Gastrocnemius medialis (tissue), 4 donors: Measurements from ENCODE around the gene FAM118A. TPM values are rescaled to one million over a fixed set of nuclear protein-coding genes. Genes with fewer than 3 reads are reported as not detected.

Experiments
- ATAC-seq, 2 donors: fragments of 150-250 bp; one replicate each; pipeline ENCODE4 v1.9.1; 2016
- DNase-seq, 2 donors: peaks; one replicate each; pipeline ENCODE4 v3.0.0-alpha.2; 2019
- H3K27ac ChIP-seq, 4 donors: fragments of 200-600 bp; sonication (generic); 1 replicate in 1 of 4; 2 replicates in 3 of 4; pipeline ENCODE4 v1.5.1; 2016 to 2018; ENCODE audit warnings: mild to moderate bottlenecking in 2 of 4, moderate library complexity in 1 of 4
- H3K27me3 ChIP-seq, 3 donors: fragments of 200-600 bp; sonication (generic) in 2 of 3; 1 replicate in 1 of 3; 2 replicates in 2 of 3; pipeline versions ENCODE4 v1.5.1 to v1.6.0; 2016 to 2019; ENCODE audit warnings: mild to moderate bottlenecking in 1 of 3, moderate library complexity in 1 of 3
- H3K36me3 ChIP-seq, 2 donors: fragments of 200-600 bp; sonication (generic) in 1 of 2; one replicate each; pipeline ENCODE4 v1.5.1; 2017 to 2018
- H3K4me1 ChIP-seq, 2 donors: fragments of 200-600 bp; sonication (generic) in 1 of 2; one replicate each; pipeline ENCODE4 v1.5.1; 2016 to 2017; ENCODE audit warnings: mild to moderate bottlenecking in 2 of 2
- H3K4me3 ChIP-seq, 4 donors: fragments of 200-600 bp; sonication (generic) in 3 of 4; 1 replicate in 1 of 4; 2 replicates in 3 of 4; pipeline ENCODE4 v1.5.1; 2016 to 2019; ENCODE audit warnings: mild to moderate bottlenecking in 2 of 4
- H3K9me3 ChIP-seq, 3 donors: fragments of 200-600 bp; sonication (generic) in 2 of 3; 1 replicate in 1 of 3; 2 replicates in 2 of 3; pipeline ENCODE4 v1.5.1; 2016 to 2019
- POLR2A ChIP-seq, 2 donors: fragments of 450-650 bp; IDR thresholded peaks; one replicate each; pipeline ENCODE4 v1.6.1; 2017; ENCODE audit warnings: antibody characterized with exemption in 2 of 2, mild to moderate bottlenecking in 2 of 2, moderate library complexity in 2 of 2
- in situ Hi-C, 4 donors: fragments of 200-750 bp; cut with MboI; loops; one replicate each; pipeline versions ENCODE4 v1.15.0 to v1.8.0; 2017; ENCODE audit warnings: low sequenced_read_pairs in 4 of 4
- intact Hi-C: fragments of 100-400 bp; cut with DNase I; formaldehyde crosslinking; loops from one replicate; pipeline ENCODE4 v1.15.1; 2023; ENCODE audit warnings: low total_unique reads
- total RNA-seq, 4 donors: library from RNA; depleted of rRNA; stranded (reverse); fragments of >200 nt; gene quantifications; one replicate each; pipeline versions ENCODE4 v1.1.0 to v1.2.3, GENCODE V29; 2016
- TF ChIP-seq, protein P1 (sequence below), 5 experiments: fragments of 450-650 bp in 3 of 5; fragments of 200-600 bp in 2 of 5; sonication (generic) in 2 of 5; IDR thresholded peaks in 4 of 5; conservative IDR thresholded peaks in 1 of 5; 1 replicate in 4 of 5; 2 replicates in 1 of 5; pipeline ENCODE4 v1.5.1; 2016 to 2019; ENCODE audit warnings: antibody characterized with exemption in 5 of 5, mild to moderate bottlenecking in 3 of 5, moderate library complexity in 3 of 5

Gene FAM118A
- total RNA-seq, 4 donors from 2014 or later, result 4.1 to 30.0 (median 24.2) TPM

DNA sequence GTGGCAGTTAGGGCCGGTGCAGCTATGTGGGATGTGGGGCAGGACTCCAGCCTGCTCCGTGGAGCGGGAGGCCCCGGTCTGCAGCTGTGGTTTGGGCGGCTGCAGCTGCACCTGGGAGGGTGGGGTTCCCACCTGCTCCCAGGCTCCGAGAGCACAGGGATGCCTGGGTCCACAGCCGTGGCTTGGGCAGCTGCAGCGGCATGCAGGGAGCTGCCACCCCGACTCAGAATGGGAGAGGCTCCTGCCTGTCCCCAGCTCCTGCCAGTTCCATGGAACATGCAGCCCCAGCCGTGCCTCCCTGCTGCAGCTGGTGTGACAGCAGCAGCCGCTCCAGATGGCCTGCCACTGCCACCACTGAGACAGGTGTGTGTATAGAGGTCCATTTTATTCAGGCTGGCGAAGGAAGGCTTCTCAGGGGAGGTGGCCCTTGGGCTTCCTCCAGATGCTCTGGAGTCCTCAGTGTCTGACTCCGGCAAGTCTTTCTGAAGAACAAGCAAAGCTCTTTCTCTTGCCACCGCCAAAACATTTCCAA lies 46.7 kb upstream of the FAM118A start:
- DNase-seq, result no peak
- in situ Hi-C loops (loop anchor here in 1 of 4 donors (10.0 kb wide), 1 partner anchor 292 kb away; no protein-coding TSS in a partner anchor), intact Hi-C loops (loop anchor here (1.0 kb wide), 1 partner anchor 22 kb away; no protein-coding TSS in a partner anchor)
- Histone ChIP-seq H3K27me3 (no peaks in the 10 kb centered on the region), H3K4me3 (no peak overlapping the region), H3K4me1 (peaks cover 11 to 13% of the 10 kb centered on the region in 2 donors), H3K9me3 (no peaks in the 10 kb centered on the region), H3K36me3 (no peaks in the 10 kb centered on the region), H3K27ac (peak overlapping the region in 2 of 4 donors; percentile 6 to 59)
- TF ChIP-seq, protein P1, sequence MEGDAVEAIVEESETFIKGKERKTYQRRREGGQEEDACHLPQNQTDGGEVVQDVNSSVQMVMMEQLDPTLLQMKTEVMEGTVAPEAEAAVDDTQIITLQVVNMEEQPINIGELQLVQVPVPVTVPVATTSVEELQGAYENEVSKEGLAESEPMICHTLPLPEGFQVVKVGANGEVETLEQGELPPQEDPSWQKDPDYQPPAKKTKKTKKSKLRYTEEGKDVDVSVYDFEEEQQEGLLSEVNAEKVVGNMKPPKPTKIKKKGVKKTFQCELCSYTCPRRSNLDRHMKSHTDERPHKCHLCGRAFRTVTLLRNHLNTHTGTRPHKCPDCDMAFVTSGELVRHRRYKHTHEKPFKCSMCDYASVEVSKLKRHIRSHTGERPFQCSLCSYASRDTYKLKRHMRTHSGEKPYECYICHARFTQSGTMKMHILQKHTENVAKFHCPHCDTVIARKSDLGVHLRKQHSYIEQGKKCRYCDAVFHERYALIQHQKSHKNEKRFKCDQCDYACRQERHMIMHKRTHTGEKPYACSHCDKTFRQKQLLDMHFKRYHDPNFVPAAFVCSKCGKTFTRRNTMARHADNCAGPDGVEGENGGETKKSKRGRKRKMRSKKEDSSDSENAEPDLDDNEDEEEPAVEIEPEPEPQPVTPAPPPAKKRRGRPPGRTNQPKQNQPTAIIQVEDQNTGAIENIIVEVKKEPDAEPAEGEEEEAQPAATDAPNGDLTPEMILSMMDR (IDR thresholded peaks at IDR 0.05 in 4 of 5, conservative IDR thresholded peaks at IDR 0.05 in 1 of 5), result no peak
- ATAC-seq, result peak in 1 of 2 donors; percentile 2

DNA sequence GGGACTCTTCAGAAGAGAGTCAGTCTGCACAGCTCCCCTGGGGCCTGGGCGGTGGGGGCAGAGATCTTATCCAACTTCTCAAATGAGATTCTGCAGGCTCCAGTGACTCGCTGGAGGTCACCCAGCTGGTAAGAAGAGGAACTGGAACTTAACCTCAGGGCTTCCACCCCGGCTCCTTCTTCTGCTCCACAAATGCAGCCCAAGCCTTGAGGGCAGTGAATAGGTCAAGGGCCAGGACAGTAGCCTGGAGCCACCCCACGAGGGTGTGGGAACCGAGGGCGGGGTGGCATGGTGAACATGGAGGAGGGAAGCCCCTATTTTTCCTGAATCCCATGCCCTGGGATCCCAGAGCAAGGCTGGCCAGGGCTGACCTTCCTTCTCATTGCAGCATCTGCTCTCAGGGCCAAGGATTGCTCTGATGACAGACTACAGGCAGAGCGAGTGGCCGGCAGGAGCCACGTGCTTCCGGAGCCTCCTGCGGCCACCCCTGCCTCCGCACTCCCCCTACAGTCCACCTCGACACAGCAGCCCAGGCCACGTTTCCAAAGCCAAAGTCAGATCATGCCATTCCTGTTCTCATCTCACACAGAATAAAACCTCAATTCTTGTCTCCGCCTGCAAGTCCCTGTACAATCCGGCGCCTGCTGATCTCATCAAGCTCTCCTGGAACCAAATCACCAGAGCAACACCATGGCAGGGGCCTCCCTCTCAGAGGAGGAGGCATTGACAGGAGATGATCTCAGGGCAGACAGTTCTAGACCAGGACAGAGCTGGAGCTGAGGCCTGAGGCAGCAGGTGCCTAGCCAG lies 46.1 kb upstream of the FAM118A start:
- peak overlapping the region in 3 of 4 donors; percentile 32 to 59 (median 53) for H3K27ac ChIP-seq
- TF ChIP-seq POLR2A (IDR thresholded peaks at IDR 0.05), result no peak
- TF ChIP-seq, protein P1 (IDR thresholded peaks at IDR 0.05 in 4 of 5, conservative IDR thresholded peaks at IDR 0.05 in 1 of 5), result peak; percentile 42 to 72 (median 66)
- H3K4me1 ChIP-seq, result peaks cover 12 to 15% of the 10 kb centered on the region in 2 donors
- no peaks in the 10 kb centered on the region for H3K27me3 ChIP-seq
- DNase-seq (peak; percentile 60 to 79), ATAC-seq (peak; percentile 86 to 95)
- no peak overlapping the region for H3K4me3 ChIP-seq
- no peaks in the 10 kb centered on the region for H3K9me3 ChIP-seq
- H3K36me3 ChIP-seq, result no peaks in the 10 kb centered on the region
- in situ Hi-C loops, result loop anchor here in 1 of 4 donors (10.0 kb wide), 1 partner anchor 291 kb away; no protein-coding TSS in a partner anchor
- intact Hi-C loops, result loop anchor here (1.0 kb wide), 1 partner anchor 22 kb away; no protein-coding TSS in a partner anchor

DNA sequence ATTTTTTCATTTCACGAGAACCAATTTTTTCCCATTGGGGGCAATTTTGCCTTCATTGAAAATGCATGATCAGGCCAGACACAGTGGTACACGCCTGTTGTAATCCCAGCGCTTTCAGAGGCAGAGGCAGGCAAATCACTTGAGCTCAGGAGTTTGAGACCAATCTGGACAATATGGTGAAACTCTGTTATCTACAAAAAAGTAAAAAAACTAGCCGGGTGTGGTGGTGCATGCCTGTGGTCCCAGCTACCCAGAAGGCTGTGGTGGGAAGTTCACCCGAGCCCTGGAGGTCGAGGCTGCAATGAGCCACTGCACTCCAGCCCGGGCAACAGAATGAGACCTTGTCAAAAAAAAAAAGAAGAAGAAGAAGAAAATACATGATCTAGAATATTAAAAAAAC lies 44.2 kb upstream of the FAM118A start:
- intact Hi-C loops, result no loop called here
- Histone ChIP-seq H3K4me1 (peaks cover 23 to 32% of the 10 kb centered on the region in 2 donors), H3K4me3 (no peak overlapping the region), H3K27ac (no peak overlapping the region), H3K27me3 (no peaks in the 10 kb centered on the region), H3K9me3 (no peaks in the 10 kb centered on the region), H3K36me3 (no peaks in the 10 kb centered on the region)
- in situ Hi-C loops, result loop anchor here (5.0 to 10.0 kb wide), 5 partner anchors 167 to 289 kb away; no protein-coding TSS in a partner anchor
- no peak for DNase-seq
- ATAC-seq, result no peak
- TF ChIP-seq POLR2A (IDR thresholded peaks at IDR 0.05), result no peak
- TF ChIP-seq, protein P1 (IDR thresholded peaks at IDR 0.05 in 4 of 5, conservative IDR thresholded peaks at IDR 0.05 in 1 of 5), result no peak

DNA sequence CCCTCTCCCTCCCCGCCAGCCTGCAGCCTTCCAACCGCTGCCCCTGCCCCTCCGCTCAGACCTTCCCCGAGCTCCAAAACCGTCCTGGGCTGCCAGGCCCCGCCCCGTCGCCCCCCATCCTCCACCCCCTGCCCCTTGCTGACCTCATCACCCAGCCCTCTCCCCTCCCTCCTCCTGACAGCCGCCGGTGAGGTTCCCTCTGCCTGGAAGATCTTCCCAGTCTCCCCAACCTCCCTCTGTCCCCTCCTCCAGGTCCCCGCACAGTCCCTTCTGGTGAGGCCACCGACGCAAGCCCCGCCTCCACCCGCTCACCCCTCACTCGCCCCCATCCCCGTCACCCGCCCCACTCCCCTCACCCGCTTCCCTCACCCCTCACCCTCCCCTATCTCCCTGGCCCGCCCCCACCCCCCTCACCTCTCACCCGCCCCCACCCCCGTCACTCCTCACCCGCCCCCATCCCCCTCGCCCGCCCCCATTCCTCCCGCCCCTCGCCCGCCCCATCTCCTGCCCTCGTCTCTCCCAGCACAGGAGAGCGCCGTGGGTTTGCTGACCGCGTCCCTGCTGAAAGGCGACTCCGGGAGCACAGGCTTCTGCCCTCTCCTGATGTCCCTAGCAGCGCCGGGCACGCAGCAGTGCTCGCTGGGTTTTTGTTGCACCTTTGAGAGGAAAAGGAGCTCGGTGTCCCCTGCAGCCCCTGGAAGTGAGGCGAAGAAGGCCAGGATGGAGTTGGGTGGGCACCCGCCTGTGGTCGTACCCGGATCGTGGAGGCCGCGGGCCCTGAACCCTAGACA lies 41.4 kb upstream of the FAM118A start:
- H3K27me3 ChIP-seq, result no peaks in the 10 kb centered on the region
- H3K36me3 ChIP-seq, result no peaks in the 10 kb centered on the region
- ATAC-seq, result no peak
- no peaks in the 10 kb centered on the region for H3K9me3 ChIP-seq
- no peak overlapping the region for H3K27ac ChIP-seq
- in situ Hi-C loops, result loop anchor here (5.0 to 10.0 kb wide), 5 partner anchors 164 to 286 kb away; no protein-coding TSS in a partner anchor
- intact Hi-C loops, result no loop called here
- DNase-seq, result no peak
- TF ChIP-seq POLR2A (IDR thresholded peaks at IDR 0.05), result no peak
- TF ChIP-seq, protein P1 (IDR thresholded peaks at IDR 0.05 in 4 of 5, conservative IDR thresholded peaks at IDR 0.05 in 1 of 5), result no peak
- H3K4me3 ChIP-seq, result peak overlapping the region; percentile 56 to 75 (median 62)
- H3K4me1 ChIP-seq, result peaks cover 42 to 50% of the 10 kb centered on the region in 2 donors
